Measurements from ENCODE around the gene SPRED2.
A peak's percentile ranks its signal among the peaks of the same experiment; 100 is the strongest.

Gene SPRED2

DNA sequence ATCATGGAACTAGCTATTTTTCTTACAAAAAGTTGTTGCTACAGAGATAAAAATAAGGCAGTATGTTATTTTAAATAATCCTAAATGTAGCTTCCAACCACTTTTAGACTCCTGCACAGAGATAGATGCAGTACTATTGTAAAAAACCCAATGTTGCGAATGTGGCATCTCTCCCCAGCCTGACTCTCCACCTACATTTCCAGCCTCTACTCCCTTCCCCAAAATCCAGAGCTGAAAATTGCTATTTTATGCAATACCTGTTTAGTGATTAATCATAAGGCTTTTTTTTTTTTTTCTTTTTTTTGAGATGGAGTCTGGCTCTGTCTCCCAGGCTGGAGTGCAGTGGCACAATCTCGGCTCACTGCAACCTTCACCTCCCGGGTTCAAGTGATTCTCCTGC, 39.4 kb downstream of the SPRED2 start:
- Mint-ChIP-seq H3K4me1 (ENCODE audit: low read depth) (peaks cover 43% of the 10 kb centered on the region), H3K27ac (no peak overlapping the region), H3K4me3 (no peak overlapping the region)

DNA sequence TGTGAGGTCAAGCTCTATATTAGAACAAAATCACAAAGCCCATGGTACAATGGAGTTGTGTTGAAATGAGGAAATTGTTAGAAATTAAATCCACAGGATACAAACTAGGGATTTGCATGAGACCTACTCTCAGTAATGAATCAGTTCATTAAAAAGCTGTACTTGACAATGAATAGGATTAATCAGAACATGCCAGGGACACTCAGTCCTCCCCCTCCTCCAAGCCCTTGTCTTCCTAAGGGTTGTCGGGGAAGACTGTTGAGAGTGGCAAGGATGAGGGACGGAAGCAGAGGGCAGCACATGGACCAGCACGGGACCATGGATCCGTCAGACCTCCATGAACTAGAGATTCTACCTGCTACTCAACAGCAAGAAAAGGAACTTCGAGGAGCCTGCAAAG, 39.8 kb downstream of the SPRED2 start:
- H3K27ac Mint-ChIP-seq: no peak overlapping the region
- H3K9me3 Mint-ChIP-seq: no peaks in the 10 kb centered on the region
- H3K27me3 Mint-ChIP-seq (ENCODE audit: low read depth): peaks cover 3% of the 10 kb centered on the region
- H3K36me3 Mint-ChIP-seq (ENCODE audit: low read depth): peaks cover 2% of the 10 kb centered on the region
- H3K4me1 Mint-ChIP-seq (ENCODE audit: low read depth): peaks cover 39% of the 10 kb centered on the region
- no peak overlapping the region for H3K4me3 Mint-ChIP-seq

More for the DNA sequence above, 39.4 kb downstream of the SPRED2 start:
- H3K36me3 Mint-ChIP-seq (ENCODE audit: low read depth): peaks cover 2% of the 10 kb centered on the region
- no peaks in the 10 kb centered on the region for H3K9me3 Mint-ChIP-seq
- peaks cover 3% of the 10 kb centered on the region for H3K27me3 Mint-ChIP-seq (ENCODE audit: low read depth)

DNA sequence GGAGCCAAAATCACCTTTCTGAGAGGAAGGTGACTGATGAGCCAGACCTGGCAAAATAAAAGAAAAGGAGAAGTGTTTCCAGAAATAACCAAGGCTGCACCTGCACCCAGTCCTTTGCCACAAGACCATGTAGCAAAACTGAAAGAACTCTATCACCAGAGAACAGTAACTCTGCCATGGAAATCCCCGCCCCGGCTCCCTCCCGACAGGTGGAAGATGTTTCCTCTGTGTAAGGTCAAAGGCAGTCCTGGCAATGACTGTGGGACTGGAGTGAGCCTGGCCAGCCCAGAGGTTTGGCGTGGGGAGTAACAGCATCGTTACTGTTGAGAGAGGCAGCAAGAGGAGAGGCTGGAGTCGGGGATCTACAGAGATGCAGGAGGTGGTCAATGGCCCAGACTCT, 42.3 kb downstream of the SPRED2 start:
- Mint-ChIP-seq H3K4me3 (peak overlapping the region; percentile 50), H3K4me1 (ENCODE audit: low read depth) (peaks cover 24% of the 10 kb centered on the region), H3K27ac (peak overlapping the region; percentile 80), H3K9me3 (no peaks in the 10 kb centered on the region), H3K27me3 (ENCODE audit: low read depth) (no peaks in the 10 kb centered on the region), H3K36me3 (ENCODE audit: low read depth) (no peaks in the 10 kb centered on the region)

DNA sequence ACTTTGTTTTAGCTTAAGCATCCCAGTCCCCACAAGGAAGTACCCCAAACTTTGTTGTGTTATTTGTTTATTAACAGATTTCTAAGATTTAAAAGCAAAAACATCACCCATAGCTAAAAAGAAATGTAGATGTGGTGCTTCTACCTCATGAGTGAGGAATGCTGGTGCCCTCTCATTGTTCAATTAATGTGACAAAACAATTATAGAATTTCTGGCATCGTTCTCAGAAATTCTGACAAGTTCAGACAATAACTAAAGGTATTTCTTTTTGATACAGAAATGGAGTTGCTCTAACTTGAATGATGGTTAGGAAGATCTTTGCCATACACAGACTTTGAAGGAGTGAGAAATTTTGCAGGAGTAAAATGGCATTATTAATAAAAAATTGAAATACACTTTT, 42.9 kb downstream of the SPRED2 start:
- Mint-ChIP-seq H3K9me3 (no peaks in the 10 kb centered on the region), H3K36me3 (ENCODE audit: low read depth) (no peaks in the 10 kb centered on the region), H3K27ac (no peak overlapping the region), H3K4me3 (no peak overlapping the region), H3K27me3 (ENCODE audit: low read depth) (no peaks in the 10 kb centered on the region), H3K4me1 (ENCODE audit: low read depth) (peaks cover 26% of the 10 kb centered on the region)

DNA sequence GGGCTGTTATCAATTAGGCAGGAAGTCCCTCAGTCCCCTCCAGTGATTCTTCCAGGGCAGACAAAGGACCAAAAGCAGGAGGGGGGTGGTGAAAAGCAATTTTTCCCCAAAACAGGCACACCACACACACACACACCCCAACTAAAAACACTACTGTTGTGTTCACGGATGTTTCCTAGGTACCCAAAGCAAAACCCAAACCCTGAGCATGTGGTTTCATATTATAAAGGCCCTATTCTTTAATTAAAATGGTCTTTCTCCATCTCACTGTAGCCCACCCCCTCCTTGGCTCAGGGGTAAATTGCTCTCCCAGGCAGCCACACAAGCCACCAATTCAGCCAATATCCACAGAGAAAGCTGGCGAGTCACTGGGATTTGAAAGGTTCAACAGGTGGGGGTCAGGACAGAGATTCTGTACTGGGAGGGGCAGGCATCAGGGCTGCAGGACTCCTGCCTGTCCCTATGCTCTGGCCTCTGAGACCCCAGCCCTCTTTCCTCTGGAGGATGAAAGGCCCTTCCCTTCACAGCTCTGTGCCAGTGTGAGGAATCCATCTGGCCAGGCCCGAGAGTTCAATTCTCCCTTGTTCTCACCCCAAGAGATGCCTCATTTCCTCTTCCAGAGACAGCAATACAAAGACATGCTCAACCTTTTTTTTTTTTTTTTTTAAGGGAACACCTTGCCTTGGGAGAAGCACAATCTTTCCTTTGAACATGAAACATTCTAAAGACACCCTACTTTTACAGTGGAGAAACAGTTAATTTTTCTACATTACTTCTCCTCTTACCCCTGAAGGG, 43.6 kb downstream of the SPRED2 start:
- no peaks in the 10 kb centered on the region for H3K9me3 Mint-ChIP-seq
- H3K27ac Mint-ChIP-seq: no peak overlapping the region
- H3K27me3 Mint-ChIP-seq (ENCODE audit: low read depth): no peaks in the 10 kb centered on the region
- no peaks in the 10 kb centered on the region for H3K36me3 Mint-ChIP-seq (ENCODE audit: low read depth)
- H3K4me1 Mint-ChIP-seq (ENCODE audit: low read depth): peaks cover 22% of the 10 kb centered on the region
- no peak overlapping the region for H3K4me3 Mint-ChIP-seq

DNA sequence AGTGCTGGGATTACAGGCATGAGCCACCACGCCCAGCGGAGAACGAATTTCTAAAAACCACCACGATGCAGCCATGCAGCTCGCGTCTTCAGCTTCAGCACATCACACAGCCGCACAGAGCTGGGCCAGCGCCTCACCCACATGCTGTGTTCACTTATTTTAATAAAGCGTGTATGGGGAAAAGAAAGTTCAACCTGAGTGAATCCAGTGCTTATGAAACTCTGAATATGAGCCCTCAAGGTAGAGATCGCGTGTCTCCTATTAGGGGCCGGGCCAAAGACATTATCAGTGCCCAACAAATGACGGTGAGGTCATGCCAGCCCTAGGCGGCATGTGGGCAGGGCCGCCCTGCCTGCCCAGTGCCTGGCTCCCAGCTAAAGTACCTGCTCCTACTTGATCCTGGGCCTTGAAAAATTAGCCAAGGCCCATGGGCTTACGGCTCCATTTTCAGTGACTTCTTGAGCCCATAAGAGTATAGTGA, 44.3 kb downstream of the SPRED2 start:
- Mint-ChIP-seq H3K27ac (no peak overlapping the region), H3K27me3 (ENCODE audit: low read depth) (no peaks in the 10 kb centered on the region), H3K4me3 (no peak overlapping the region), H3K36me3 (ENCODE audit: low read depth) (no peaks in the 10 kb centered on the region), H3K4me1 (ENCODE audit: low read depth) (peaks cover 25% of the 10 kb centered on the region), H3K9me3 (no peaks in the 10 kb centered on the region)

DNA sequence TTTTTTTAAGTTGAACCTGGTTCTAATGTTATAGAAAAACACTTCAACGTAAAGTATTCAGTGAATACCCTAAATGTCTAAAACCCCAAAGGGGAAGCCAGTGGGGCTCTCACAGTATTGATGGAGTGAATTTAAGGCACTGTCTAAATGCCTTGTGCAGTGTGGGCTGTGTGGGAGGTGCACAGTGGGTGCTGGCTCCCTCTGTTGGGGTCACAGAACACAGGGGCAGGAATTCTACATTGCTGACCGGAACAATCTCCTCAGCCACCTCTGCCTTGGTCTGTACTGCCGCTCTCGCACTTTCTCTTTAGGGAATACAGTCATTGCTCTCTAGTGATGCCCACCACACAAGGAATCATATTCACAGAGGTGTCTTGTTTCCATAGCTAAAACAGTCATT, 45.4 kb downstream of the SPRED2 start:
- H3K9me3 Mint-ChIP-seq: no peaks in the 10 kb centered on the region
- H3K27ac Mint-ChIP-seq: no peak overlapping the region
- peaks cover 36% of the 10 kb centered on the region for H3K4me1 Mint-ChIP-seq (ENCODE audit: low read depth)
- H3K4me3 Mint-ChIP-seq: no peak overlapping the region
- no peaks in the 10 kb centered on the region for H3K36me3 Mint-ChIP-seq (ENCODE audit: low read depth)
- no peaks in the 10 kb centered on the region for H3K27me3 Mint-ChIP-seq (ENCODE audit: low read depth)

DNA sequence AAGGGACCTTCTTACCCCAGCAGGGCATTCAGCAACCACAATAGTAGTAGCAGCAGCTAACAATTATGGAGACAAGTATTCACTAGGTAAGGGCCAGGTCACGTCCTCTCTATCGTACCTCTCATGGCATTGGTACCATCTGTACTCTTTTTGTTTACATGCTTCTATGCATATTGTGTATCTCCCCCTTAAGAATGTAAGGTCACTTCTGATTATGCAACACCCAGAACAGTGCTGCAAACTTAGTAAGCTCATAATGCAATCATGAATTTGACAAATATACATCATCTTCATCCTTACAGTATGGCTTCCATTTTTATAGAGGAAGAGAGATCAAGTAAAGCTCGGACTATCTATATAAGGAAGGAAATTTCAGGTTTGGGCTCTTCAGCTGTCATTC, 46.1 kb downstream of the SPRED2 start:
- Mint-ChIP-seq H3K36me3 (ENCODE audit: low read depth) (no peaks in the 10 kb centered on the region), H3K27ac (no peak overlapping the region), H3K4me3 (no peak overlapping the region), H3K9me3 (no peaks in the 10 kb centered on the region), H3K27me3 (ENCODE audit: low read depth) (no peaks in the 10 kb centered on the region), H3K4me1 (ENCODE audit: low read depth) (peaks cover 43% of the 10 kb centered on the region)

DNA sequence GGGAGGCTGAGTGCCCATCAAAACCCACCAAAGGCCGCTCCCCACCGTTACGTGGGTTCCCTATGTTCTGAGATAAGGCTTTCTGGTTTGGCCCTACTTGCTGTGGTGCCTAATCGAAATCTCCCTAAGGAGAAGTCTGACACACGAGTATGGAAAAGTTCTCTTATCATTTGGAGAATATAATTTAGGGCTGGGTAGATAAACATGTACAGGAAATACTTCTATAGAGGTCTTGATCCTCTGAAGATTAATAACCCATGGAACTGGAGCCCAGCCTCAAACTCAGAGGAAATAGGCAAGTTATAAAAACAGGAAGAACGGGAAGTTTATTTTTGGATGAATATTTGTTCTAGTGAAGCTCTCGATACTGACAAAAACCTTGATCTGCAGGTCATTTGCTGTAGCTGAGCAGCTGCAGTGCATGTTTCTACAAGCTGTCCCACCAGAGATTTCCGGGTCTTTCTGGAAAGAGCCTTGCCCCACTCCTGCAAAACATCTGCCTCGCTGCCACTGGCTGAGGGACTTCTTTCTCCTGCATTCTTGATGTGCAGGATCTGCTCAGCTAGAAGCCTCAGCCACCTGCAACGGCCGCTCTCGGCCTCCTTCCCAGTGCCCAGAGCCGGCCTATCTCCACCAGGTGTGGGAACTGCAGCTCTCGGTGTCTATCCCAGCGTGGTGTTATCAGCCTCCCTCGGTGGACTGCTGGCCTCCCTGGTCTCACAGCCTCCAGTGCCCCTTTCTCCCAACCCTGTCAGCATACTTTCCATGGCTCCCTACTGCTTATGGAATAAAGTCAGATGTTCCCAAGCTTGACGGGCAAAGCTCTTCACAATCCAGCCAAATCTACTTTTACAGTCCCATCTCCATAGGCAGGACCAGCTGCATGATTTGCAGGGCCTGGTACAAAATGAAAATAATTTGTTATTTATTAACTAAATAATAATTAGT, 48.6 kb downstream of the SPRED2 start:
- Mint-ChIP-seq H3K36me3 (ENCODE audit: low read depth) (no peaks in the 10 kb centered on the region), H3K9me3 (no peaks in the 10 kb centered on the region), H3K4me3 (no peak overlapping the region), H3K4me1 (ENCODE audit: low read depth) (peaks cover 33% of the 10 kb centered on the region), H3K27ac (no peak overlapping the region), H3K27me3 (ENCODE audit: low read depth) (no peaks in the 10 kb centered on the region)

DNA sequence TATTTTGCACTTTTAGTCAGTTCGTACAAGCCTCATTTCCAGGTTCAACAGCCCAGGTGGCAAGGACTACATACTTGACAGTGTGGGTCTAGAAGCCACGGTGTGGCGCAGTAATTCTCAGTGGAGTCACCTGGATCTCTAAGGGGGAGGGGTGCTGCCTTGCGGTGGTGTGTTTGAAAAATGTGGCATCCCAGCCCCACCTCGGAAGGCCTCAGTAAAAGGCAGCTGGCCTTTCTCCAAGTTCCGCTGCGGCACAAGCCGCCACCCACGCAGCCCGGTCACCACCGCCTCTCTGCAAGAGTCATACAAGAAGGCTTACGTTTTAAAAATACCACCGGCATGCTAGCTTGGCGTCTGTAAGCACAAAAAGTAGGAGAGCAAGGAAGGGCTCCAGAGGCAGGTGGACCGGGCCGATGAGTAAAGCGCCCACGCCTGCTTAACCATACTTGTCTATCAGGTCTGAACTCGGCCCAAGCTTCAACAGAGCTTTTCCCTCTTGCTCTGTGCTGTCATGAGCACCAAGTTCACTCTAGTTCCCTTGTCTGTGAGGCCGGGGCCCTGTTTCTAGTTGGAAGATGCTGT, 49.5 kb downstream of the SPRED2 start:
- Mint-ChIP-seq H3K4me3 (peak overlapping the region; percentile 21), H3K27me3 (ENCODE audit: low read depth) (no peaks in the 10 kb centered on the region), H3K27ac (peak overlapping the region; percentile 62), H3K4me1 (ENCODE audit: low read depth) (peaks cover 34% of the 10 kb centered on the region), H3K9me3 (no peaks in the 10 kb centered on the region), H3K36me3 (ENCODE audit: low read depth) (no peaks in the 10 kb centered on the region)

DNA sequence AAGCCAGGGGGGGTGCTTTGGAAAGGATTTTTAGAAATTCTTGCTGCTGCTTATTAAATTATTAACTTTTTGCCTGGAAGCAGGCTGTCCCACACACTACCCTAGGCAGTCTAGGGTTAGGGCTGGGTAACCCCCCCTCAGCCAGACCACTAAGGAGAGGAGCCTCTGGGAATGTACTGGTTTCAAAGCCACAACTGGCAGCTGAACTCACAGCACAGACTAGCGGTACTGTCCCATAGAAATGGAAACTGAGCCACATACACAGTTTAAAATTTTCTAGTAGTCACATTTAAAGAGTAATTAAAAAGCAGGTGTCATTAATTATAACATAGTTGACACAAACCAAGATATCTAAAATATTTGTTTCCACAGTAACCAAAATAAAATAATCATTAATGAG, 50.1 kb downstream of the SPRED2 start:
- peak overlapping the region; percentile 62 for H3K27ac Mint-ChIP-seq

DNA sequence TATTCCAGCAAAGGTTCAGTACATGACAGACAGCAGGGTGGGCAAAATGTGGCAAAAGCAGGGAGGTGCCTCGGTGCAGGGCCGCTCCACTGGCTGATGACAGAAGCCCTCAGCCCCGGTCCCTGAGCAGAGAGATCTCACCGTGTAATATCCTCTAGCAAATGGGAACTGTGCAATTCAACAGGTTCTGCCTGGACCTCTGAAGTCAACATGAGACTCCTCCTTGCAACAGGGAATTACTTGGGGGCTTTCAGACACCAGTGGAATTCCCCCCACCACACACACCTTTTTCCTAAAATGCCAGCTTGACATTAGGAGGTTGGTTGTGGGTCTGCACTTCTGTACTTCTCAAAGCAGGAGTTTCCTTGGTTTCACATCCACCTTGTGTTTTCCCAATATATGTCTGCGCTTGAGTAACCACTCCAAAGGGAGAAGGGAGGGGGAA, 50.8 kb downstream of the SPRED2 start:
- Mint-ChIP-seq H3K27ac (no peak overlapping the region), H3K27me3 (ENCODE audit: low read depth) (no peaks in the 10 kb centered on the region), H3K36me3 (ENCODE audit: low read depth) (no peaks in the 10 kb centered on the region), H3K9me3 (no peaks in the 10 kb centered on the region), H3K4me1 (ENCODE audit: low read depth) (peaks cover 44% of the 10 kb centered on the region), H3K4me3 (no peak overlapping the region)

More for the DNA sequence above, 50.1 kb downstream of the SPRED2 start:
- H3K4me1 Mint-ChIP-seq (ENCODE audit: low read depth): peaks cover 40% of the 10 kb centered on the region
- H3K27me3 Mint-ChIP-seq (ENCODE audit: low read depth): no peaks in the 10 kb centered on the region
- H3K36me3 Mint-ChIP-seq (ENCODE audit: low read depth): no peaks in the 10 kb centered on the region
- H3K9me3 Mint-ChIP-seq: no peaks in the 10 kb centered on the region
- H3K4me3 Mint-ChIP-seq: no peak overlapping the region

DNA sequence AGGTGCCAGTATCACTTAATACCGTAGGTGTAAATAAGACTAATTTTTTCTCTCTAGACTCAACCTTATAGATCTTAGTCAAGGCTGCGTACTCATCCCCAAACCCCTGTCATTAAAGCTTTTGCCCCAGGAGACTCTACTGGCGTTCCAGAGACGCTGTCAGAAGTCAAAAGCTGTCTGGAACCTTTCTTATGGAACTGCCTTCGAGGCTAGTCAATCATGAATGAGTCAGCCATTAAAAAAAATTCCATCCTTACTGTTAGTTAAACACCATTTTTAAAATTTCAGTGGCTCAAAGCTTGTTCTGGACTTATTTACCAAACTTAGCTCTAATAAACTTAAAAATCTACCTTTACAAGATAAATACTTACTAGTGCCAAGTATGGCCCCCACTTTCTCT, 52.1 kb downstream of the SPRED2 start:
- Mint-ChIP-seq H3K4me3 (no peak overlapping the region), H3K36me3 (ENCODE audit: low read depth) (peaks cover 1% of the 10 kb centered on the region), H3K9me3 (no peaks in the 10 kb centered on the region), H3K27ac (no peak overlapping the region), H3K4me1 (ENCODE audit: low read depth) (peaks cover 44% of the 10 kb centered on the region), H3K27me3 (ENCODE audit: low read depth) (no peaks in the 10 kb centered on the region)

DNA sequence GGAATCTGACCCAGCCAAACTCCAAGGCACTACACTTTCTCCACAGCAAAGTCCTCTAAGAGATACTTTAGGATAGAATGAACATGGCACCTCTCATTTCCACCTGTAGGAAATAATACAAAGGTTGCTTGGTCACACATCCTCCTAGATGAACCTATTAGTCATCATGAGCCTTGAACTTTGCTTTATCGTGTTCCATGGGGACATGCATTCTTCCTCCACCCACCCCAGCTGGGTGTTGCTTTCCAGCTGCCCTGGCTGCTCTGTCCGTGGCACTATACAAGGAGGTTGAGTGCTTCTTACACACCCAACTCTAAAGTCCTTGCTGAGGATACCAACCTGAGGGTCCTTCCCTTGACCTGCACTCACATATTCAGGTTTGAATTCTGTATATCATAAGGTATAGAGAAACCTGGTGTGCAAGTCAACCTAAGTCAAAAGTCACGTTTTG, 52.7 kb downstream of the SPRED2 start:
- peaks cover 45% of the 10 kb centered on the region for H3K4me1 Mint-ChIP-seq (ENCODE audit: low read depth)
- H3K27me3 Mint-ChIP-seq (ENCODE audit: low read depth): no peaks in the 10 kb centered on the region
- H3K9me3 Mint-ChIP-seq: no peaks in the 10 kb centered on the region
- peaks cover 2% of the 10 kb centered on the region for H3K36me3 Mint-ChIP-seq (ENCODE audit: low read depth)
- no peak overlapping the region for H3K27ac Mint-ChIP-seq
- no peak overlapping the region for H3K4me3 Mint-ChIP-seq

Measured in T-helper 1 cell treated with Interleukin-12 subunit alpha and Interleukin-12 subunit beta and Interleukin-4 antibody, amounts not matched to agents 30 μg/mL and 1 μg/mL, for 36 hours (primary cell).